Neural crest cell (in vitro differentiated cells): ENCODE data around the gene NKX2-4. TPM values are rescaled to one million over a fixed set of nuclear protein-coding genes. Genes with fewer than 3 reads are reported as not detected.

Experiments used
- DNase-seq: peaks from one replicate; pipeline ENCODE4 v3.0.0; 2021; ENCODE audit warnings: low read depth, mixed read lengths, low spot score
- H3K27ac Mint-ChIP-seq: one replicate; pipeline ENCODE4 v1.8.0; 2021; ENCODE audit warnings: mild to moderate bottlenecking, mixed read lengths; ENCODE audit not compliant: unreplicated experiment
- H3K27me3 Mint-ChIP-seq: 2 replicates; pipeline ENCODE4 v1.8.0; 2021; ENCODE audit warnings: low read depth, mild to moderate bottlenecking, mixed read lengths
- H3K36me3 Mint-ChIP-seq: 2 replicates; pipeline ENCODE4 v1.8.0; 2021; ENCODE audit warnings: low read depth, mild to moderate bottlenecking, mixed read lengths
- H3K4me1 Mint-ChIP-seq: 2 replicates; pipeline ENCODE4 v1.8.0; 2021; ENCODE audit warnings: mixed read lengths
- H3K4me3 Mint-ChIP-seq: one replicate; pipeline ENCODE4 v1.8.0; 2021; ENCODE audit warnings: mild to moderate bottlenecking, mixed read lengths
- H3K9me3 Mint-ChIP-seq: 2 replicates; pipeline ENCODE4 v1.8.0; 2021; ENCODE audit warnings: mixed read lengths
- total RNA-seq: library from RNA; stranded (reverse); gene quantifications from 2 replicates; pipeline ENCODE4 v1.2.1, GENCODE V29; 2021
- TF ChIP-seq, protein P1 (sequence below): fragments of 200-600 bp; sonication (generic); conservative IDR thresholded peaks from 2 replicates; pipeline ENCODE4 v1.5.0; 2021; ENCODE audit warnings: antibody characterized with exemption, mild to moderate bottlenecking

Gene NKX2-4
- total RNA-seq, 1 donor from 2014 or later: not detected

DNA sequence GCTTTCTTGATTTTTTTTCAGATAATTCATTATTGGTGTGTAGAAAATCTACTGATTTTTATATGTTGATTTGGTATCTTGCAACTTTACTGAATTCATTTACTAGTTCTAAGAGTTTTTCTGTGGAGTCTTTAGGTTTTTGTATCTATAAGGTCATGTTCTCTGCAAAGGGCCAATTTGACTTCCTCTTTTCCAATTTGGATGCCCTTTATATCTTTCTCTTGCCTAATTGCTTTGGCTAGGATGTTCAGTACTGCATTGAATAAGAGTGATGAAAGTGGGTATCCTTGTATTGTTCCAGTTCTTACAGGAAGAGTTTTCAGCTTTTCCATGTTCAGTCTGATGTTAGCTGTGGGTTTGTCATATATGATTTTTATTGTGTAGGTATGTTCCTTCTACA, 14.4 kb upstream of the NKX2-4 start:
- Mint-ChIP-seq H3K27me3 (peaks cover 84% of the 10 kb centered on the region), H3K36me3 (peaks cover 4% of the 10 kb centered on the region), H3K9me3 (peaks cover 8% of the 10 kb centered on the region), H3K4me3 (no peak overlapping the region), H3K4me1 (no peaks in the 10 kb centered on the region), H3K27ac (no peak overlapping the region)
- no peak for DNase-seq
- TF ChIP-seq, protein P1, sequence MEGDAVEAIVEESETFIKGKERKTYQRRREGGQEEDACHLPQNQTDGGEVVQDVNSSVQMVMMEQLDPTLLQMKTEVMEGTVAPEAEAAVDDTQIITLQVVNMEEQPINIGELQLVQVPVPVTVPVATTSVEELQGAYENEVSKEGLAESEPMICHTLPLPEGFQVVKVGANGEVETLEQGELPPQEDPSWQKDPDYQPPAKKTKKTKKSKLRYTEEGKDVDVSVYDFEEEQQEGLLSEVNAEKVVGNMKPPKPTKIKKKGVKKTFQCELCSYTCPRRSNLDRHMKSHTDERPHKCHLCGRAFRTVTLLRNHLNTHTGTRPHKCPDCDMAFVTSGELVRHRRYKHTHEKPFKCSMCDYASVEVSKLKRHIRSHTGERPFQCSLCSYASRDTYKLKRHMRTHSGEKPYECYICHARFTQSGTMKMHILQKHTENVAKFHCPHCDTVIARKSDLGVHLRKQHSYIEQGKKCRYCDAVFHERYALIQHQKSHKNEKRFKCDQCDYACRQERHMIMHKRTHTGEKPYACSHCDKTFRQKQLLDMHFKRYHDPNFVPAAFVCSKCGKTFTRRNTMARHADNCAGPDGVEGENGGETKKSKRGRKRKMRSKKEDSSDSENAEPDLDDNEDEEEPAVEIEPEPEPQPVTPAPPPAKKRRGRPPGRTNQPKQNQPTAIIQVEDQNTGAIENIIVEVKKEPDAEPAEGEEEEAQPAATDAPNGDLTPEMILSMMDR: no peak

GRCh38 chr20:21399005-21399475, 1.7 kb upstream of the NKX2-4 start:
- DNase-seq: no peak
- TF ChIP-seq, protein P1: no peak
- Mint-ChIP-seq H3K9me3 (no peaks in the 10 kb centered on the region), H3K4me1 (peaks cover 3% of the 10 kb centered on the region), H3K27me3 (peaks cover 83% of the 10 kb centered on the region), H3K27ac (no peak overlapping the region), H3K4me3 (no peak overlapping the region), H3K36me3 (no peaks in the 10 kb centered on the region)

GRCh38 chr20:21398109-21399004, 1.0 kb upstream of the NKX2-4 start:
- Mint-ChIP-seq H3K27ac (no peak overlapping the region), H3K4me1 (peaks cover 3% of the 10 kb centered on the region), H3K36me3 (no peaks in the 10 kb centered on the region), H3K9me3 (no peaks in the 10 kb centered on the region), H3K27me3 (peaks cover 84% of the 10 kb centered on the region), H3K4me3 (peak overlapping the region; percentile 57)
- no peak for DNase-seq
- TF ChIP-seq, protein P1: no peak

DNA sequence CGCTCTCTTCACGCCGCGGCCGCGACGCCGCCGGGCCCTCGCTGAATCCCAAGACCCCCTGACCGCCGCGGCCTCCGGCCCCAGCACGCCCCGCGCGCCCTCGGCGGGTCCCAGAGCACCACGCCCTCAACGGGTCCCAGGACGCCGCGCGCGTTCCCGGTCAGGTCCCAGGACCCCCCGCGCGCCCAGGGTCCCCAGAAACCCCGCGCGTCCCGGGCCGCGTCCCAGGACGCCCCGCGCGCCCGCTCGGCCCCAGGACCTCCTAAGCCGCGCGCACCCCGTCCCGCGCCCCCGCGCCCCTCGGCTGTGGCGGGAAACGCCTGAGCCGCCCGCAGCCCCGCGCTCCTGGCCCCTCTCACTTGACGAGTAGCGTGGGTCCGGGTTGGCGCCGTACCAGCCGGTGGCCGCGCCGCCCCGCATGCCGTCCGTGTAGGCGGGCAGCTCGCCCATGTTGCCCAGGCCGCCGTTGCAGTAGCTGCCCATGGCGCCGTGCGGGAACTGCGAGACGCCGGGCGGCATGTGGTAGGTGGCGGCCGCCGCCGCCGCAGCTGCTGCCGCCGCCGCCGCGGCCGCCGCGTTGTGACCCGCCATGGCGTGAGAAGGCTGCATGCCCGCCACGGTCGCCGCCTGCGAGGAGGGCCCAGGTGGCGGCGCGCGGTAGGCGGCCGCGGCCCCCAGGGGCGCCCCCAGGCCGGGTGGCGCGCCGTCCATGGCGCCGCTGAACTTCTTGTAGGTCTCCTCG, 556 bp downstream of the NKX2-4 start:
- Mint-ChIP-seq H3K4me1 (peaks cover 6% of the 10 kb centered on the region), H3K27ac (no peak overlapping the region), H3K4me3 (no peak overlapping the region), H3K36me3 (no peaks in the 10 kb centered on the region), H3K27me3 (peaks cover 87% of the 10 kb centered on the region), H3K9me3 (no peaks in the 10 kb centered on the region)
- TF ChIP-seq, protein P1: no peak
- DNase-seq: no peak

- Mint-ChIP-seq H3K4me1 (peaks cover 8% of the 10 kb centered on the region), H3K27me3 (peaks cover 86% of the 10 kb centered on the region), H3K9me3 (no peaks in the 10 kb centered on the region), H3K4me3 (peak overlapping the region; percentile 76), H3K36me3 (peaks cover 2% of the 10 kb centered on the region), H3K27ac (no peak overlapping the region)
- TF ChIP-seq, protein P1: no peak
- DNase-seq: no peak
Measured at GRCh38 chr20:21395666-21396598, 1.4 kb downstream of the NKX2-4 start.
